Astrocyte of the cerebellum (primary cell): ENCODE results near the gene MRPL2.

Experiments
- DNase-seq: peaks from one replicate; pipeline ENCODE4 v3.0.0-alpha.2; 2011; ENCODE audit warnings: low read depth
- H3K4me3 ChIP-seq: 2 replicates; pipeline ENCODE4 v1.5.1; 2011; ENCODE audit warnings: mild to moderate bottlenecking, low read depth, low read length, moderate library complexity
- CTCF ChIP-seq: IDR thresholded peaks from 2 replicates; pipeline ENCODE4 v1.5.1; 2012; ENCODE audit warnings: low read length, low read depth, moderate library complexity, mild to moderate bottlenecking; ENCODE audit errors: missing control alignments
- in situ Hi-C: cut with HindIII; loops from 2 replicates; pipeline ENCODE4 v1.10.0; 2017; ENCODE audit warnings: low sequenced_read_pairs

MRPL2 gene

GRCh38 chr6:43060755-43061633 lies 1.8 kb upstream of the MRPL2 start:
- in situ Hi-C loops, result no loop called here
- peak overlapping the region; percentile 83 for H3K4me3 ChIP-seq
- DNase-seq, result no peak
- TF ChIP-seq CTCF, result no peak

GRCh38 chr6:43060034-43060754 lies 960 bp upstream of the MRPL2 start:
- in situ Hi-C loops, result no loop called here
- no peak for DNase-seq
- H3K4me3 ChIP-seq, result peak overlapping the region; percentile 83
- no peak for TF ChIP-seq CTCF

GRCh38 chr6:43058531-43058930 lies 703 bp downstream of the MRPL2 start:
- peak overlapping the region; percentile 83 for H3K4me3 ChIP-seq
- in situ Hi-C loops, result no loop called here
- no peak for TF ChIP-seq CTCF
- no peak for DNase-seq

GRCh38 chr6:43055966-43056365 lies 3.3 kb downstream of the MRPL2 start:
- H3K4me3 ChIP-seq, result no peak overlapping the region
- TF ChIP-seq CTCF, result no peak
- in situ Hi-C loops, result no loop called here
- no peak for DNase-seq

- H3K4me3 ChIP-seq, result peak overlapping the region; percentile 85
- in situ Hi-C loops, result no loop called here
- TF ChIP-seq CTCF, result no peak
- no peak for DNase-seq
Measured at GRCh38 chr6:43054206-43054943, 4.9 kb downstream of the MRPL2 start.

GRCh38 chr6:43053545-43054205 lies 5.6 kb downstream of the MRPL2 start, which contains the start of gene CUL7:
Gene CUL7, minus strand, starts transcription at chr6:43053851. Its CDS starts 1,063 bp downstream, at chr6:43052788.
- DNase-seq, result peak; percentile 80
- in situ Hi-C loops, result no loop called here
- TF ChIP-seq CTCF, result no peak
- H3K4me3 ChIP-seq, result peak within 1 kb of the TSS; percentile 85
